GM20431 (cell line): ENCODE results near the gene BCAR3.

ENCODE experiments used
- in situ Hi-C: fragments of 300-500 bp; cut with MseI, MboI; formaldehyde crosslinking; loops from one replicate; pipeline ENCODE4 v1.15.0; 2020; ENCODE audit warnings: low sequenced_read_pairs; ENCODE audit not compliant: unreplicated experiment

BCAR3 gene

DNA sequence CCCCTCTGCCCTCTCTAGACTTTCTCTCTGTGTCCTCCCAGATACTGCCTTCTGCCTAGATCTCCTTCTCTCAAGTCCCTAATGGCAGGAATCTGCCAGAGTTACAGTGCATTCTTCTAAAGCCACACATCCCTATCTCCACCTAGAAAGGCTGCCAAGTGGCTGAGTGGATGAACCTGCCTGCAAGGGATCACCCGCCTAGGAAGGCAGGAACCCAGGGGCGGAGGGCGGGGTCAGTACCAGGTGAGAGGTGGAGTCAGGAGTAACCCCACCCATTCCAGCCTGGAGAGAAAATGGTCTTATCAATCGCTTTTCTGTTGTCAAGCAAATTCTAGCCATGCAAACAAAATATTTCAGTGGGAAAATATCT is 60.8 kb downstream of the BCAR3 start:
- in situ Hi-C loops: loop anchor here (10.0 kb wide), 1 partner anchor 194 kb away; no protein-coding TSS in a partner anchor

DNA sequence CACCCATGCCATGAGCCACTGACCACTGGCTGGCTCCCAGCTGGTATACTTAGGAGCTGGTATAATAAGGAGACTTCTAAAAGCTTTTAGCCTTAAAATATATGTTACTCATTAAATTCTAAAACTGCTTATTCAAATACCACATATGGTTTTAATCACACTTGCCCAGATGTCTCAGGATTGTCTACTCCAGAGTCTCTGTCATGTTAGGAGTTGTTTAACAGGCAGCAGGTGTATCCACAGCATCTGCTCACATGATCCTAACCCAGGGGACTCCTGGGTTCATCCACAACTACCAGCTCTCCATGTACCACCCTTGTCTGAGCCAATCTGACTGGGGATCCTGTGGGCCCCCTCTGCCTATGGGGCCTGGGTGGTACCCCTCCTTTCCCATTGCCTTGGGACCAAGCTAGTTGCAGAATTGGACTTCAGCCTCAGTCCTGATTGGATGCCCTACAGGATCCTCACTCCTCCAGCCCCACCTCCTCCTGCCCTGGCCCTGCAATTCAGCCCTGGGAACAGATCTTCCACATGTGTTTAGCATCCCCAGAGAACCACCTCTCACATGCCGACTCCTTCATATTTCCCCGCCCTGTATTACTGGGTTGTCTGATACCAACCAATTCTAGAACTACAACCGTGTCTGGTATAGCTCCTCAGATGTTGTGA is 61.3 kb downstream of the BCAR3 start:
- in situ Hi-C loops: loop anchor here (10.0 kb wide), 1 partner anchor 194 kb away; no protein-coding TSS in a partner anchor

DNA sequence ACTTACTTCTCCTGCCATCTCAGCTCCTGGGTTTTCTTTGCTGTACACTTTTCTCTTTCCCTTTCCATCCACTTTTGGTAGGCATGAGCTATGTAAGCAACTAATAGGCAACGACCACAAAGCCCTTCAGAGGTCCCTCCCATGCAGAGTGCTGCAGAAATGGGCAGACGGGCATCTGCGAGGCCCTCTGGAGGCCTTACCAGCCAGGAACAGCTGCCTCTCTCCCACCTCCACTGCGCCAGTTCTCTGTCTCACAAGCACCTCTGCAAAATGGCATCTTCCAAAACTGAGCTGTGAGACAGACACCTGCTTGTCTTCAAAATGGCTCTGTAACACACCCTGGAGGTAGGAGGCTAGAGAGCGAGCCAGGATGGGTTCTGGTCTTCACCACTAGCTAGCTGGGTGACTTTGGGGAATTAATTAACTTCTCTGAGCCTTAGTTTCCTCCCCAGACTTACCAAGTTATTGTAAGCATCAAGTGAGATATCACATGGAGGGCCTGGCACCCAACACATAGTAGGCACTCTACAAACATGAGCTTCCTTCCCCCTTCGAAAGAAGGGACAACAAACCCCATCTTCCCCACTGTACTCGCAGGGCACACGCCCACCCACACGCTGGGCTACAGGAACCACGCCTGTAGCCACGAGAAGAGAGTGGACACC is 62.0 kb downstream of the BCAR3 start:
- in situ Hi-C loops: loop anchor here (10.0 kb wide), 1 partner anchor 195 kb away; no protein-coding TSS in a partner anchor

DNA sequence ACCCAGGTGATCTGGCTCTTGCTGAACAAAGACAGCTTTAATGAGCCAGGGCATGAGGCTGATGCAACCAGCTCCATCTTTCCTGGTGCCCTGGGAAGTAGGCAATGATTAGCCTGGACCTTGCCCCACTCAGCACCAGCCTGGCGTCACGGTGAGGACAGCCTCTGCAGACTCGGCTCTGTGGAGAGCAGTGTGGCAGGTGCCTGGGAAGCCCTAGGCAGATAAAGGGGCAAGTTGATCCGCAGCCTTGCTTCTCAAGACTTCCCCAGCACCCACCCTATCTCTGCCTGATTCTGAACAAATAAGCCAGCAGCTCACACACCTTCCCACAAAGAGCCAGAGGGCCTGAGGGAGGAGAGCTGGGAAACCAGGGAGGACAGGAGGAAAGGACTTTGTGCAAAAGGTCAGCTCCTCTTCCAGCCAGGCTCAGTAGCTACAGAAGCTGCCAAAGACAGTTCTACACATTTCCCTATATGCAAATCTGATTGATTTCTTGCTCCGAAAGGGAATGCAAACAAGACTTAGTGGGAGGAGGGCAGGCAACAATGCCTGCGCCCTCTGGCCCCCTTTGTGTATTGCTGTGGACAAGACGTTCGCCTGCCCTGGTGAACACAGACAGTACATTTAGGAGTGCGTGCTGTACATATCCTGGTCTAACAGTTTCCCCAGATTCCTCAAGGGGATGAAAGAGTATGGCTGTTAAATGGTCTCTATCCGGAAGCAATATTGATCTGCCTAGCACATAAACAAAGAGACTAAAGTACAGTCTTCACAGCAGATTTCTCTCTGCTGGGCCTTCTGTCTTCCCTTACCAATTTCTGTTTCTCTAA is 63.8 kb downstream of the BCAR3 start:
- in situ Hi-C loops: no loop called here

DNA sequence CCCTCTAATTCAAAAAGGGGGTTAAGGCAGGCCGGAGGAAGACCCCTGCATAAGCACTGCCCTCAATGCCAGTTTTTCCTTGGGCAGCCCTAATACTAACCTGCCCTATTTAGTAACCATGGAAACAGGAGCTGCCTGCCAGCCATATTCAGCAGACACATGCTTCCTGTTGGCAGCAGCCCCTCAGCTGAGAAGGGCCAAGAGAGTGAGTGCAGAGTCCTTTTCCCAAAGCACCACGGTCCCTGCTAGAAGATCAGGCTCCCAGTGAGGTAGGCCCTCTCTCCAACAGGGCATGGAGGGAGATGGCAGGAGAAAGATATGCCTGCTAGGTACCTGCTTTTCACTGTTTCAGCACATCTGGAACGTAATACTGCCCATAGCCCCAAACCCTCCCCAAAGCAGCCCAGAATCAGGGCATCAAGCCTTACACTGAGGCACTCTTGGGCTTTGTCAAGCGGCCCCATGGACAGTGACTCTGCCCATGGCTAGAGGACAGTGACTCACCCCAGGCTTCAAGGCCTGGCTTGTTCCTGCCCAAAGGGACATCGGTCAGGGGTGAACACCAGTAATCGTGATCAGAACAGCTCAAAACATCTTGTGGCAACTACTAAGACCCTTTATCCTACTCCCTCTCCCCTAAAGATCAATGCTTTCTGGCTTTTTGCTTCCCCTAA is 64.5 kb downstream of the BCAR3 start:
- in situ Hi-C loops: no loop called here

DNA sequence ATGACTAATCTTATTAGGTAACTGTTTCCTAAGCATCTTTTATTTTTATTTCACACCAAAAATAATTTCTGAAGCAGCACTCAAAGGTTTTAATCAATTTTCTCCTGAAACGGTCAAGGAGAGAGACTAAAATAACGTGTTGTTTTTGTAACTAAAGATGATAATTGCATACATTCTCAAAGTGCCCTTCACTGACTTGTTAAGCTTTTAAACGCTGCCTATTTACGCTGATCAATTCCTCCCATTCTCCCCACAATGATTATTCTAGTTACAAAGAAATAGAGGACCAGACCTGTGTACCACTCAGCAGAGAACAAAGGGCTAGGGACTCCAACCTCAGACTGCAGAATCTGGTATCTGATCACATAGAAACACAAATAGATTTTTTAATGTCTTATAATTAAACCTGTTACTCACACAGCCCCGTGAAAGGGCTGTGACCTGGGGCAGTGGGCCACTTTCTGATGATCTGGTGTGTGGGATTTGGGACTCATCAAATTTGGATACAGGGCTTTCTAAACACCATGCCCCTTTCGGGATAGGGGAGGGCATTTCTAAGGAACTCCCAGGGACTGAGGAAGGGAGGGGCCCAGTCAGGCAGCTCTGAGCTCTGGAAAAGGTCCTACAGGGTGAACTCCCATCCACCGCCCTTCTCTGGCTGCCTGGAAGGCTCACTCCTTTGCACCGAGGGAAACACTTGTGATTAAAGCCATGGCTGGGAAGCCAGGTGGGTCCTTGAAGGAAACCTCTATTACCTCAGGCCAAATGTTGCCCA is 65.2 kb downstream of the BCAR3 start:
- in situ Hi-C loops: no loop called here

DNA sequence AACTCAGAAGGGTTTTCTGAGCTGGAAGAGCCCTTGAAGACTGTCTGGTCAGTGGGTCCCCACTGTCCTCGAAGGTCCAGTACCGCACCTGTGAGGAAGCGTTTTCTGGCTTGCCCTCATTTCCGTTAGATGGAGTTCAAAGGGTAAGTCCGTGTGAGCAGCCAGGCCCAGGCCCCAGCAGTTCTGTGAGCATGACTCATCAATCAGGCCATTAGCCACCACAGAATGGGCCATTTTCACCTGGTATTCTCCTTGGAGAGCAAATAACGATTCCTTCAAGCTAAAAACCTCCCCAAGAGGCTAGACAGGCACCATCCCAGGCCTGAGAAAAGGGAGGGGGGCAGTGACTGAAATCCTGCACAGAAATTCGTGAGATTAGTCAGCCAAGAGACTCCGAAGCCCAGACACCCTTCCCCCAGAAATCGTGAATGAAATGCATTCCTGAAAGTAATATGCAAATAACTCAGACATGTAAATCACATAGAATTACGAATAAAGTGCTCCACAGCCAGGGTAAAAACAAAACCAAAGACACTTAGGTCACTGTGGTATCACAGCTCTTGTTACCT is 66.0 kb downstream of the BCAR3 start:
- in situ Hi-C loops: no loop called here

DNA sequence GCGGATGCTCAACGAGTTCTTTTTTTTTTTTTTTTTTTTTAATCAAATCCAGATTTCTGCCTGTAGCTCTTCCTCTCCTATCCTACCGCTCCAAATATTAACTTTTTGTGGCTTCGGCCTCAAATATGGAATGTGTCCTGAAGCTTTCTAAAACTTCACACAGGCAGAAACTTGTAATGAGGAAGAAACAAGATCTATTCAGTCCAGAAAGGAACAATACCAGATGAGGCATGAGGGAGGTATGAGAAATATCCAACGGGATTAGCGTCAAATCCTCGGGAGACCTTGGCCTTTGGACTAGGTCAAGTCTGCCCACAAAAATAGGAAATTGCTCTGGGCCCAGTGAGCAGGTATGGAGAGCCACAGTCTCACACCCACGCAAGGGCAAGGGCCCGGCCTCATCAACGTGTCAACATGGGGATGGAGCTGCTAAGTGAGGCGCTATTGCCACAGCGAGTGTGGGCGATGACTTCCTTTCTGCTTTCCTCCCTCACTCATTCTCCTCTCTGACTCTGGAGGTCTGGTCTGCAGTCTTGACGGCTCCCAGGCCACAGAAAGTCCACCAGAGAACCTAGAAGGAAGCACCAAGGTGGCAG is 66.6 kb downstream of the BCAR3 start:
- in situ Hi-C loops: no loop called here

DNA sequence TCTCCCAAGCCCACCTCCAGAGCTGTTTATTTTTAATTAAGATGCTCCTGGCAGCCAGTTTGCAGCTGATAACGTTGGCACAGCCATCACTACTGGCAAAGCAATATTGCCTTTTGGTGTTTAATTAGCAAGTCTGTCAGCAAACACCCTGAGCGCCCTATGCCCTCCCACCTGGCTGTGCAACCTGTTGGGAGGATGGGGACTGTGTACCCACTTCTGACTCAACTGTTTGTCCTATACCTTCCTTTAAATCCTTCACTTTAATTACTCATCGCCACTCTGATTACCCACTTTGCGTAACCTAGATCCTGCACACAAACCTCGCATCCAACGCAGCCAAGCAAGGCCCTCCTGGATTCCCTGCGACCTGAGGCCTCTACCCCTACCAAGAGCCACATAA is 67.1 kb downstream of the BCAR3 start:
- in situ Hi-C loops: no loop called here

DNA sequence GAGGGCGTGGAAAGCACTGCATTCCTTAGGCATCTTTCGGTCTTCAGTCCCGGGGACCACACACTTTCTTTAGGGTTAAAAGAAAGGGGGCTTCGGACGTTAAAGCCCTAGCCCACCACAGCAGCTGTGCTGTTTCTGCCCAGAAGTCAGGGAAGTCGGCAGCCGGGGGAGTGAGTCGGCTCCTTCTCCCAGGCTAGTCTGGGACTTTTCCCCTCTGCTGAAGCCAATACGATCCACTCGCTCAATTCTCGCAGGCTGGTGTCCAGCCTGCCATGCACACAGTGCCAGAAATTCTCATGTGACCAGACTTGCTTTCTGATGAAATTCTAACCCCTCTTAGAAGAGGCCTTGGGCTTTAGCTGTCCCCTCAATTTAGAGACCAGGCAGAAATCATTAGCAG is 67.7 kb downstream of the BCAR3 start:
- in situ Hi-C loops: no loop called here

DNA sequence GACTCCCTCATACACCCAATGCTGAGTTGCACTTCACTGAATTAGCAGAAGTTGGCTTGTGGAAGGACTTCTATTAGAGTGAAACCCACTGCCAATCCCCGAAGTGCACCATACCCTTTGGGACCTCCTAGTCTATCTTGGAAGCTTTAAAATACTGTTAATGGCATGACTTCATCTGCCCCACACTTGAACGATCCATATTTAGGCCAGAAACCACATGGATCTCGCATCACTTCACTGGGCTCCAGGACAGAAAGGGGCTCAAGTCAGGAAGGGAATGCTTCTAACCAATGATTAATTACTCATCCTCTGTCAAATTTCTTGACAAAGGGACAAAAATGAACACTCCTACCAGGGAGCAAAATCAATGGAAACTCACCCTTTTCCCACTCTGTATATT is 69.1 kb downstream of the BCAR3 start:
- in situ Hi-C loops: no loop called here

DNA sequence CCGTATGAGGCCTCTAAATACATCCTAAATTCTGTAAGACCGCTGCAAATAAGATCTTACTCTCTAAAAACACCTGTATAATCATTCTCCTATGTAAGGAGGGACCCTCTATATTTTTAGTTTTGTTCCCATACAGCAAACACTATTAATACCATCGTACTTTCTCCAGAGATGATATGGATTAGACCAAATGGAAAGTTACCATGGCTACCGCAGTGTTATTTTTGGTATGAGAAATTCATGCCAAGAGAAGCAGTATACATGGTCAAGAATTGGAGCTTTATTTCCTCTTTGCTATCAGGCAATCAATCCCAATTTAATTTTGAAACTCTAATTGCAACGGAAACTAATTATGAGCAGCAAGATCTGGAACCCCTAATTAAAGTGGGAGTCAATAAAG is 70.0 kb downstream of the BCAR3 start:
- in situ Hi-C loops: no loop called here

DNA sequence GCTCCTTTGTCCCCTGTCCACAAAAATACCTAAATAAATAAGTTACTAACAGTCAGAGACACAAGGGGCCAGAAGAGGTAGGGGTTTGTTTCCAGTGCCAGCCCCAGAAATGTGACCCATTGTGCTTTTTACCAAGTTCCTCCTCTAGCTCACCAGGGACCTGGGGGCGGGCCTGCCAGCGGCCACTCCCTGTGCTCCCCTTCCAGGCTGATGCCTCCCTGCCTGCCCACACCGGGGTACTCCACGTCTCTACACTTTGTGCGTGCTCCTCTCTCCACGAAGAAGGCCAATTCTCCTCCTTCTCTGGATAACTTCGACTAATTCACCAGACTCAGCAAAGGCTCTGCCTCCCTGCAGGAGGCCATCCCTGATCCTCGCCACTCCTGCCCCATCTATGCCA is 72.1 kb downstream of the BCAR3 start:
- in situ Hi-C loops: no loop called here

DNA sequence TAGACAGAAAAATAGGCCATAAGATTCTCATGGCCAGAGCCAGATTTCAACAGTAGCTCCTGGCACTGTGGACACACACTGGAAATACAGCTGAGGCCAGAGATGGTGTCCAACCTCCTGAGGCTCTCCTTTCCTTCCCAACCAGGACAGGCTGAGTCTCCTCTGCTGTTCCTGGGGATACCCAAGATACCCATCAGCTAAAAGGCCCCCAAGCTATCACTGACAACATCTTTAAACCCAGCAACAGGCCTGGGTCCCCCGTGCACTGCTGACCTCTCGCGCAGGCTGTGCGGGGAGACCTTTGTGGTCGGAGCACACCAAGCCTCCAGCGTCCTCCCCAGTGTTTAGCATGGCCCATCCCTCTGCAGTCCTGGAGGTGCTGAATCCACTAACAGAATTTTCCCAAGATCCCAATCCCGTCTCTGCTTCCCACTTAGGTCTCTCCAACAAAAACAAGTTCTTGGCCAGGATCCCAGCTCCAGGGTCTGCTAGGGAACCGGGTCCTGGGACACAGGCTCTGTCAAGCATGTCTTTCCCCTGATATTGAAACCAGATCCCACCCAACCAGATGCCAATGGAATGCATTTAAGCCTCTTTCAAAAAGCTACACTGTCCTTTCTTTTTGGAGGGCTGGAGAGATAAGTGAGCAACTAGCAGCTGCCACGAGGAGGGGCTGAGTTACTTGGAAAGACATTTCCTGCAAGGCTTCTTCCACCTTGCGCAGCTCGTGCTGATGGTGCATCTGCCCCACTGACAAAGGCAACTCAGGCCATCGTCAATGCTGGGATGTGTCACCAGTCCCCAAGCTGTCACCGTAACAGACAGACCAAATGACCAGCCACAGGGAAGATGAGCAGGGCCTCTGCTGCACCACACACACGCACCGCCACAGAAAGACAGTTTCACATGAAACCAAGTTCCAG is 73.2 kb downstream of the BCAR3 start:
- in situ Hi-C loops: no loop called here

DNA sequence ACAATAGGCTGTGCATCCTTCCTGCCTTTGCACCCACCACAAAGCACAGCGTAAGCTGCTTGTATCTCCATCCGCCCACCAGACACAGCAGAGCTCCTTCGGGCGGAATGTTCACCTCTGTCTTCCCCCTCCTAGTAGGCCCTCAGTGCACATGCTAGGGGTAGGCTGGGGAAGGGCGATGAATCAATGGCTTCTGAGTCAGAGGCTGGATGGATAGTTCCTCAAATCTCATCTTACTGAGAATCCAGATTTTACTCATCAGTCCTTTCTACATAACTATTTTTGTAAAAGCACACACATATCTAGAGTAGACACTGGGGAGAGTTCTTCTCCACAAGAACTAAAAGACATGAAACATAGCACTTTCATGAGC is 73.8 kb downstream of the BCAR3 start:
- in situ Hi-C loops: no loop called here

DNA sequence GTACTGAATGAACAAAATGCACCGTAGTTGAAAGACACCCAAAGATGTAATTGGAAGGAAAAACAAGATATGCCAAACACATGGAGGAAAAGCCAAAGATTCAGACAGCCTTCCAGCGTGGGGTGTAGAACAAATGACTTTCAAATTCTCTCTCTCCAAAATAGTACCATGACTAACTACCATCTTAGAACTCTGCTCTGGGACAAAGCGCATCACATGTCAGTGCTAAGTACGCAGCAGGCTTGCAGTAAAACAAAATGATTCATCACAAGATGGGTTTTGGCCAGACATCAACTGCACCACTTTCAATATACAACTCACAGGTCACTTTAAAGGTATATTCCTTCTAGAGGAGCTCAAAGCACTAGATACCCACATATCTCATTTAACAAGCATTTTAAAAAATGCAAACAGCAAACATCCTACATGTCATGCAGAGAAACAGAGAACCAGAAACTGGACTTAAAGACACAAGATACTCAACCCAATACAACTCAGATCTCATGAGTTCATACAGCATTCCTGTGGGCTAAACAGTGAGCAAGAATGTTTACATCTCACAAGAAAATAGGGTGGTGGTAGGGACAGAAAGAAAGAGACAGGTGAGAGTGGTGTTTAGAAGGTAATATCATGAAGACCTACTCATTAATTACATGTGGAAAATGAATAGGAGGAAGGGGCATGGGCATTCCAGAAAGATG is 75.7 kb downstream of the BCAR3 start:
- in situ Hi-C loops: no loop called here

DNA sequence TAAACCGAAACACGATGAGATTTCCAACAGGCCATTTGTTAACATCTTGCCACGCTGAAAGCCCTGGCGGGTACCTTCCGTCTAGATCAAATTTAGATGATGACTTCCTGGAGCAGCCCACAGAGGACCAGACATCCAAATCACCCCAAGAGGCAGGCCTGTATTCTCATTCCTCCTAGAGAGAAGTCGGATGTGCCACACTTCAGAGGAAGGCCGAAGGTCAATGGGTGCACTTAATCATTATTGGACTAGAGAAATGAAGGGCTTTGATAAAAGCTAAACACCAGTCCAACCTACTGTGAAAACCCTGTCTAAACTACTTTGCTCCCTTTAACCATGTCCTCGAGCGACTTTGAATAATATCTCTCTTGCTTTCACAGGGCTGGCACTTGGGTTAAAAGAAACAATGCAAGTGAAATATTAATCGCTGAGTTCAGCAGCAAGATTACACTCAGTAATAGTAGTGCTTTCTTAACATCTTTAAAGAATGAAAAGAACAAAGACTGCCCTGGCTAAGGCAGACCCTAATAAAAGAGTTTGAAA is 76.5 kb downstream of the BCAR3 start:
- in situ Hi-C loops: no loop called here
